ENCODE results near the gene RAET1G.
"Not testable (repeated sequence)": the region's sequence is repeated elsewhere in the genome, so short reads cannot be mapped to it uniquely, and the experiment has no call there.

Gene RAET1G

GRCh38 chr6:149938571-149939355, 15.8 kb upstream of the RAET1G start:
- no peak for DNase-seq
- Histone ChIP-seq H3K4me3 (ENCODE audit: low read depth, low read length) (peak overlapping the region; percentile 36), H3K9me3 (no peaks in the 10 kb centered on the region), H3K4me1 (no peaks in the 10 kb centered on the region), H3K27me3 (peaks cover 60% of the 10 kb centered on the region), H3K36me3 (no peaks in the 10 kb centered on the region)
- no peak for TF ChIP-seq CTCF (IDR thresholded peaks at IDR 0.05; ENCODE audit: low read depth, low read length)

GRCh38 chr6:149938013-149938570, 15.2 kb upstream of the RAET1G start:
- not testable (repeated sequence) for H3K9me3 ChIP-seq, H3K4me1 ChIP-seq, H3K36me3 ChIP-seq, DNase-seq
- Histone ChIP-seq H3K4me3 (ENCODE audit: low read depth, low read length) (peak overlapping the region; percentile 36), H3K27me3 (peaks cover 67% of the 10 kb centered on the region)

- H3K27me3 ChIP-seq, result peaks cover 73% of the 10 kb centered on the region
- no peak for DNase-seq
- no peaks in the 10 kb centered on the region for H3K4me1 ChIP-seq
- TF ChIP-seq CTCF (IDR thresholded peaks at IDR 0.05; ENCODE audit: low read depth, low read length), result no peak
- H3K4me3 ChIP-seq (ENCODE audit: low read depth, low read length), result no peak overlapping the region
- H3K36me3 ChIP-seq, result no peaks in the 10 kb centered on the region
- H3K9me3 ChIP-seq, result no peaks in the 10 kb centered on the region
These were observed 13.8 kb upstream of the RAET1G start for GRCh38 chr6:149936743-149937142.

- peaks cover 79% of the 10 kb centered on the region for H3K27me3 ChIP-seq
- no peak for DNase-seq
- no peak for TF ChIP-seq CTCF (IDR thresholded peaks at IDR 0.05; ENCODE audit: low read depth, low read length)
These were observed 12.7 kb upstream of the RAET1G start for GRCh38 chr6:149935668-149936067.

GRCh38 chr6:149935246-149935645, 12.3 kb upstream of the RAET1G start:
- DNase-seq, result no peak
- Histone ChIP-seq H3K27me3 (peaks cover 79% of the 10 kb centered on the region), H3K36me3 (no peaks in the 10 kb centered on the region), H3K9me3 (no peaks in the 10 kb centered on the region), H3K4me1 (no peaks in the 10 kb centered on the region), H3K4me3 (ENCODE audit: low read depth, low read length) (no peak overlapping the region)
- no peak for TF ChIP-seq CTCF (IDR thresholded peaks at IDR 0.05; ENCODE audit: low read depth, low read length)

More at GRCh38 chr6:149935668-149936067, 12.7 kb upstream of the RAET1G start:
- Histone ChIP-seq H3K4me3 (ENCODE audit: low read depth, low read length) (no peak overlapping the region), H3K9me3 (no peaks in the 10 kb centered on the region), H3K4me1 (no peaks in the 10 kb centered on the region), H3K36me3 (no peaks in the 10 kb centered on the region)

GRCh38 chr6:149934249-149935156, 11.6 kb upstream of the RAET1G start:
- H3K4me1 ChIP-seq, result no peaks in the 10 kb centered on the region
- H3K36me3 ChIP-seq, result no peaks in the 10 kb centered on the region
- H3K27me3 ChIP-seq, result peaks cover 79% of the 10 kb centered on the region
- TF ChIP-seq CTCF (IDR thresholded peaks at IDR 0.05; ENCODE audit: low read depth, low read length), result peak; percentile 71
- peak; percentile 49 for DNase-seq
- no peak overlapping the region for H3K4me3 ChIP-seq (ENCODE audit: low read depth, low read length)
- H3K9me3 ChIP-seq, result no peaks in the 10 kb centered on the region

All from BE2C (cell line).